ENCODE data around the gene INTS3. TPM values are rescaled to one million over a fixed set of nuclear protein-coding genes. Genes with fewer than 3 reads are reported as not detected.

INTS3 gene
- total and polyA plus RNA-seq, 9 of the 15 experiments (the other 6 are each of a cell fraction or from before 2014, with no cell fraction given): 6.3 to 24.1 (median 14.3) TPM

- TF ChIP-seq E2F1 (CRISPR knock-in tag; IDR thresholded peaks at IDR 0.05) (0 out of 2 replicates have a peak, but pooled peaks have one; percentile 19), VEZF1 (CRISPR knock-in tag; IDR thresholded peaks at IDR 0.05) (peak; percentile 49), ETS2 (tag; IDR thresholded peaks at IDR 0.05; ENCODE audit: borderline replicate concordance, poor library complexity, severe bottlenecking) (no peak), NRF1 (conservative IDR thresholded peaks at IDR 0.05 in 1 of 2, IDR thresholded peaks at IDR 0.05 in 1 of 2) (0 out of 4 replicates have a peak, but pooled peaks of 1 of the 2 experiments have one; percentile 3), ZNF318 (IDR thresholded peaks at IDR 0.05; ENCODE audit: borderline replicate concordance in 1 of 2, low read depth in 1 of 2) (peak in 1 of 2 experiments; percentile 82; a peak in 2 of 4 replicates), SMARCE1 (IDR thresholded peaks at IDR 0.05) (peak; percentile 64; the same call in 1 of the 2 replicates), ZNF766 (CRISPR knock-in tag; conservative IDR thresholded peaks at IDR 0.05) (0 out of 2 replicates have a peak, but pooled peaks have one; percentile 17), PBX2 (CRISPR knock-in tag; IDR thresholded peaks at IDR 0.05; ENCODE audit: low read depth) (peak; percentile 33; the same call in 1 of the 2 replicates), PBX2 (tag; conservative IDR thresholded peaks at IDR 0.05; ENCODE audit: low read depth) (peak; percentile 49), ZNF589 (CRISPR knock-in tag; IDR thresholded peaks at IDR 0.05; ENCODE audit: low read depth) (0 out of 2 replicates have a peak, but pooled peaks have one; percentile 57)
Observed at GRCh38 chr1:153790966-153791647, 63.3 kb downstream of the INTS3 start (continued).

Data from K562 (cell line).